Liver (tissue), 9 donors: ENCODE data around the gene TUBE1. TPM values are rescaled to one million over a fixed set of nuclear protein-coding genes. Genes with fewer than 3 reads are reported as not detected.

ENCODE experiments used
- DNase-seq: peaks from one replicate; pipeline ENCODE4 v3.0.0-alpha.2; 2017; ENCODE audit warnings: low spot score
- H3K27ac ChIP-seq, 2 donors: one replicate each; pipeline ENCODE4 v1.7.0; 2013; ENCODE audit warnings: inconsistent platforms in 2 of 2, low read length in 2 of 2, control low read depth in 1 of 2, low read depth in 1 of 2, mild to moderate bottlenecking in 1 of 2
- H3K27me3 ChIP-seq, 4 donors: one replicate each; pipeline versions ENCODE4 v1.6.1 to v1.7.0; 2013; ENCODE audit warnings: low read length in 3 of 4, inconsistent platforms in 1 of 4, mild to moderate bottlenecking in 1 of 4, moderate library complexity in 1 of 4; ENCODE audit not compliant: control insufficient read depth in 4 of 4, insufficient read depth in 4 of 4
- H3K36me3 ChIP-seq, 4 donors: one replicate each; pipeline versions ENCODE4 v1.6.1 to v1.7.0; 2013; ENCODE audit warnings: low read length in 3 of 4, mild to moderate bottlenecking in 3 of 4, low read depth in 1 of 4, moderate library complexity in 1 of 4; ENCODE audit not compliant: control insufficient read depth in 4 of 4, insufficient read depth in 3 of 4
- H3K4me1 ChIP-seq, 4 donors: one replicate each; pipeline versions ENCODE4 v1.6.1 to v1.7.0; 2013; ENCODE audit warnings: low read length in 3 of 4, mild to moderate bottlenecking in 3 of 4, moderate library complexity in 1 of 4; ENCODE audit not compliant: control insufficient read depth in 4 of 4, insufficient read depth in 4 of 4
- H3K4me3 ChIP-seq, 3 donors: one replicate each; pipeline versions ENCODE4 v1.6.1 to v1.7.0; 2013; ENCODE audit warnings: low read length in 3 of 3, control low read depth in 1 of 3, low read depth in 1 of 3, mild to moderate bottlenecking in 1 of 3
- H3K9ac ChIP-seq, 2 donors: one replicate each; pipeline ENCODE4 v1.7.0; 2013; ENCODE audit warnings: low read length in 2 of 2, mild to moderate bottlenecking in 2 of 2, moderate library complexity in 2 of 2, control low read depth in 1 of 2, low read depth in 1 of 2
- H3K9me3 ChIP-seq, 4 donors: one replicate each; pipeline versions ENCODE4 v1.6.1 to v1.7.0; 2013; ENCODE audit warnings: low read length in 3 of 4; ENCODE audit not compliant: control insufficient read depth in 4 of 4
- CTCF ChIP-seq: fragments of 150-350 bp; IDR thresholded peaks from 2 replicates; pipeline ENCODE4 v1.5.1; 2017; ENCODE audit warnings: improper control_type of control experiment, low read depth, low read length; ENCODE audit not compliant: missing input control
- EGR1 ChIP-seq, 2 donors: IDR thresholded peaks; 2 replicates each; pipeline ENCODE4 v1.6.1; 2016 to 2018; ENCODE audit warnings: antibody characterized with exemption in 2 of 2, low read depth in 2 of 2
- FOXA1 ChIP-seq: IDR thresholded peaks from 2 replicates; pipeline ENCODE4 v1.6.1; 2016; ENCODE audit warnings: antibody characterized with exemption
- FOXA2 ChIP-seq: IDR thresholded peaks from 2 replicates; pipeline ENCODE4 v1.6.1; 2016; ENCODE audit warnings: antibody characterized with exemption
- GABPA ChIP-seq, 2 donors: IDR thresholded peaks in 1 of 2; conservative IDR thresholded peaks in 1 of 2; 2 replicates each; pipeline ENCODE4 v1.6.1; 2016; ENCODE audit warnings: antibody characterized with exemption in 2 of 2, mild to moderate bottlenecking in 1 of 2, moderate library complexity in 1 of 2
- HNF4A ChIP-seq, 2 donors: conservative IDR thresholded peaks; 2 replicates each; pipeline ENCODE4 v1.6.1; 2016; ENCODE audit warnings: antibody characterized with exemption in 2 of 2, mild to moderate bottlenecking in 2 of 2
- HNF4G ChIP-seq: IDR thresholded peaks from 2 replicates; pipeline ENCODE4 v1.6.1; 2016; ENCODE audit warnings: antibody characterized with exemption
- MAX ChIP-seq: IDR thresholded peaks from 2 replicates; pipeline ENCODE4 v1.6.1; 2016; ENCODE audit warnings: antibody characterized with exemption
- NR2F2 ChIP-seq: IDR thresholded peaks from 2 replicates; pipeline ENCODE4 v1.6.1; 2016; ENCODE audit warnings: antibody characterized with exemption
- RAD21 ChIP-seq, 2 donors: IDR thresholded peaks; 2 replicates each; pipeline ENCODE4 v1.6.1; 2016; ENCODE audit warnings: antibody characterized with exemption in 2 of 2, mild to moderate bottlenecking in 2 of 2
- REST ChIP-seq: IDR thresholded peaks from 2 replicates; pipeline ENCODE4 v1.6.1; 2016; ENCODE audit warnings: antibody characterized with exemption, mild to moderate bottlenecking
- RXRA ChIP-seq, 2 donors: IDR thresholded peaks; 2 replicates each; pipeline ENCODE4 v1.6.1; 2017 to 2018; ENCODE audit warnings: antibody characterized with exemption in 2 of 2, mild to moderate bottlenecking in 1 of 2
- SP1 ChIP-seq: IDR thresholded peaks from 2 replicates; pipeline ENCODE4 v1.6.1; 2018; ENCODE audit warnings: antibody characterized with exemption, mild to moderate bottlenecking
- TAF1 ChIP-seq: conservative IDR thresholded peaks from 2 replicates; pipeline ENCODE4 v1.6.1; 2016; ENCODE audit warnings: antibody characterized with exemption, mild to moderate bottlenecking
- YY1 ChIP-seq: IDR thresholded peaks from 2 replicates; pipeline ENCODE4 v1.6.1; 2016; ENCODE audit warnings: antibody characterized with exemption, mild to moderate bottlenecking
- ZBTB33 ChIP-seq: IDR thresholded peaks from 2 replicates; pipeline ENCODE4 v1.6.1; 2016; ENCODE audit warnings: antibody characterized with exemption
- WGBS: extraction: QIAGEN DNeasy Blood & Tissue Kit; methylation state at CpG from one replicate; pipeline ENCODE4 v1.1.7; 2013; 5-methylcytosine and 5-hydroxymethylcytosine counted together
- polyA plus RNA-seq, 2 donors: library from polyadenylated mRNA; stranded (reverse) in 1 of 2; unstranded in 1 of 2; fragments of 200-250 nt in 1 of 2; fragments of >200 nt in 1 of 2; fragmentation: Nextera tagmentation in 1 of 2; extraction: Ambion mirVana in 1 of 2; gene quantifications; one replicate each; pipeline versions ENCODE4 v1.2.1 to v1.2.3, GENCODE V29; 2013 to 2015
- total RNA-seq, 2 donors: library from RNA; depleted of rRNA; stranded (reverse); fragments of >200 nt; gene quantifications; one replicate each; pipeline ENCODE4 v1.2.3, GENCODE V29; 2014
- TF ChIP-seq, protein P1 (sequence below): IDR thresholded peaks from 2 replicates; pipeline ENCODE4 v1.6.1; 2016; ENCODE audit warnings: antibody characterized with exemption
- donor health status: healthy.
- donor health status: healthy.
- donor health status: healthy.
- donor health status: healthy.
- donor health status: healthy.

The TUBE1 gene
- total and polyA plus RNA-seq, 4 donors = 8.8 to 45.4 (median 25.4) TPM

DNA sequence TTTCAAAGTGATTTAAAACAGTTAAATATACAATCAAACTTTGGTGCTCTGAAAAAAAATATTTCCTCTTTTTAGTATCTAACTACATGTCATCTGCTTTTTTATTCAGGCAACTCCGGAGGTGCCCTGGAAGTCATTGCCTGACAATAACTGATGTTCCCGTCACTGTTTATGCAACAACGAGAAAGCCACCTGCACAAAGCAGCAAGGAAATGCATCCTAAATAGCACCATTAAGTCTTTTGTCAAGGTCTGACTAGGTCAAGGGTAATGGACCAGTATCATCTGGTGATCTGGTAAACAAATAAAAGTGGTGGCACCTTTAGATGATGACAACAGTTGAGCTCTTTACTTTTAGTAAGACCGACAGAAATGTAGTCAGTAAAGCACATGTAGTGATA lies 13.3 kb upstream of the TUBE1 start:
- WGBS = 88% methylated on average over 4 of the region's 4 CpGs
- H3K4me1 ChIP-seq = no peaks in the 10 kb centered on the region
- no peaks in the 10 kb centered on the region for H3K9me3 ChIP-seq
- no peak overlapping the region for H3K27ac ChIP-seq
- no peak overlapping the region for H3K9ac ChIP-seq
- H3K36me3 ChIP-seq = peaks cover 0 to 4% (median 1%) of the 10 kb centered on the region in 4 donors
- no peak overlapping the region for H3K4me3 ChIP-seq
- TF ChIP-seq HNF4G (no peak), TAF1 (no peak), FOXA2 (no peak), EGR1 (IDR thresholded peaks at IDR 0.05; ENCODE audit: low read depth in 2 of 2) (no peak), GABPA (IDR thresholded peaks at IDR 0.05 in 1 of 2, conservative IDR thresholded peaks at IDR 0.05 in 1 of 2) (no peak), SP1 (no peak), ZBTB33 (no peak), FOXA1 (no peak), REST (no peak), CTCF (no peak), HNF4A (conservative IDR thresholded peaks at IDR 0.05) (no peak), MAX (no peak), RXRA (IDR thresholded peaks at IDR 0.05) (no peak), NR2F2 (no peak), YY1 (no peak), RAD21 (IDR thresholded peaks at IDR 0.05) (no peak)
- TF ChIP-seq, protein P1, sequence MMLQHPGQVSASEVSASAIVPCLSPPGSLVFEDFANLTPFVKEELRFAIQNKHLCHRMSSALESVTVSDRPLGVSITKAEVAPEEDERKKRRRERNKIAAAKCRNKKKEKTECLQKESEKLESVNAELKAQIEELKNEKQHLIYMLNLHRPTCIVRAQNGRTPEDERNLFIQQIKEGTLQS = no peak
- no peak for DNase-seq
- no peaks in the 10 kb centered on the region for H3K27me3 ChIP-seq

- no peaks in the 10 kb centered on the region for H3K9me3 ChIP-seq
- TF ChIP-seq HNF4G (no peak), CTCF (no peak)
- no peak overlapping the region for H3K4me3 ChIP-seq
- H3K27ac ChIP-seq = no peak overlapping the region
- 95% methylated on average over 2 of the region's 2 CpGs for whole genome bisulfite sequencing
- H3K4me1 ChIP-seq = no peaks in the 10 kb centered on the region
- DNase-seq = no peak
- no peaks in the 10 kb centered on the region for H3K27me3 ChIP-seq
- H3K36me3 ChIP-seq = peaks cover 0 to 4% (median 1%) of the 10 kb centered on the region in 4 donors
- H3K9ac ChIP-seq = no peak overlapping the region
Observed at GRCh38 chr6:112096901-112097300, 9.6 kb upstream of the TUBE1 start.
